Measurements from ENCODE around the gene COLGALT1. TPM values are rescaled to one million over a fixed set of nuclear protein-coding genes. Genes with fewer than 3 reads are reported as not detected.

Gene COLGALT1
- total and polyA plus RNA-seq, 10 of the 15 experiments (the other 5 are each of a cell fraction or from before 2014, with no cell fraction given) = 1.2 to 78.8 (median 29.8) TPM

DNA sequence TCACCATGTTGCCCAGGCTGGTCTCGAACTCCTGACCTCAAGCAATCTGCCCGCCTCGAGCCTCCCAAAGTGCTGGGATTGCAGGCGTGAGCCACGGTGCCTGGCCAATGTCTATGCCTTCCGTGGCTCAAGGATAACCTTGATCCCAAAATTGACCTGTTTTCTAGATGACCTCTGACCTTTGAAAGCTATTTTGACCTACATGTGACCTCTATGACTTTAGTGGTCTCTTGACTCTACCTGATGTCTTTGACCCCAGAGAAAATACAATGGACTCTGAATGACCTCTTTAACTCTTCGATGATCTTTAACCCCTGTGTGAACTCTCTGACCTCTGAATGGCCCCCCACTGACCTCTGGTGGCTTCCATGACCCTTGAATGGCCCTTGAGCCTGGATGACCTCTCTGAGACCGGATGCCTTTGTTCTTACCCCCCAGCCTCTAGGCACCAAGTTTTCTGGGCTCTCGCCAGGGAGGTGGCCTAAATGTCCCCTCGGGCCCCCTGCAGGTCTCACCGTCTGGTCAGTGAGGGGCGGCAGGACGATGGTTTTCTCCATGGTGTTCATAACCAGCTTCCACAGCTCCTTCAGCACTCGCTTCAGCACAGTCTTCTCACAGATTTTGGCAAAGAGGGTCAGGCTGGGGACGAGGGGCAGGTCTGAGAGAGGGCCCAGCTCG, 69.0 kb downstream of the COLGALT1 start:
- Histone ChIP-seq H3K4me1 (ENCODE audit: control insufficient read depth, insufficient read depth, low read length) (no peaks in the 10 kb centered on the region), H3K27ac (ENCODE audit: control insufficient read depth, insufficient read depth) (no peak overlapping the region), H3K9ac (ENCODE audit: control insufficient read depth, insufficient read depth, low read length) (no peak overlapping the region), H3K4me2 (ENCODE audit: control insufficient read depth, insufficient read depth) (no peak overlapping the region), H3K36me3 (ENCODE audit: control insufficient read depth in 2 of 2, insufficient read depth in 2 of 2, low read length in 1 of 2) (no peaks in the 10 kb centered on the region), H3K4me3 (no peak overlapping the region), H2AFZ (ENCODE audit: control insufficient read depth, low read depth, low read length) (no peak overlapping the region), H3K9me3 (replicated peaks; ENCODE audit: control insufficient read depth, insufficient read depth, low read length) (no peaks in the 10 kb centered on the region; the same call in 2 of the 3 replicates), H3K27me3 (replicated peaks in 1 of 2; ENCODE audit: control insufficient read depth in 2 of 2, insufficient read depth in 2 of 2, low read length in 1 of 2) (no peaks in the 10 kb centered on the region), H3K79me2 (ENCODE audit: control insufficient read depth, insufficient read depth, low read length) (no peaks in the 10 kb centered on the region), H4K20me1 (ENCODE audit: control insufficient read depth, insufficient read depth) (no peaks in the 10 kb centered on the region)
- DNase-seq (ENCODE audit: low read depth, low spot score) = no peak
- 20% methylated on average over 16 of the region's 16 CpGs for WGBS (ENCODE audit: insufficient coverage, insufficient replicate concordance, low lambda C conversion rate, missing lambda C conversion rate)
- intact Hi-C loops (cut with micrococcal nuclease; ENCODE audit: unreplicated experiment) (no loop called here), in situ Hi-C loops (cut with MboI) (no loop called here)
- SMC1A ChIA-PET (ENCODE audit: uncharacterized antibody, unreplicated experiment) = no interaction called here
- RAD21 ChIA-PET (ENCODE audit: unreplicated experiment) = no interaction called here
- no peak for ATAC-seq
- TF ChIP-seq NR2F1 (conservative IDR thresholded peaks at IDR 0.05) = peak; percentile 76
- no peak for TF ChIP-seq RUNX3 (IDR thresholded peaks at IDR 0.05; ENCODE audit: low read length)
- TF ChIP-seq, protein P1, sequence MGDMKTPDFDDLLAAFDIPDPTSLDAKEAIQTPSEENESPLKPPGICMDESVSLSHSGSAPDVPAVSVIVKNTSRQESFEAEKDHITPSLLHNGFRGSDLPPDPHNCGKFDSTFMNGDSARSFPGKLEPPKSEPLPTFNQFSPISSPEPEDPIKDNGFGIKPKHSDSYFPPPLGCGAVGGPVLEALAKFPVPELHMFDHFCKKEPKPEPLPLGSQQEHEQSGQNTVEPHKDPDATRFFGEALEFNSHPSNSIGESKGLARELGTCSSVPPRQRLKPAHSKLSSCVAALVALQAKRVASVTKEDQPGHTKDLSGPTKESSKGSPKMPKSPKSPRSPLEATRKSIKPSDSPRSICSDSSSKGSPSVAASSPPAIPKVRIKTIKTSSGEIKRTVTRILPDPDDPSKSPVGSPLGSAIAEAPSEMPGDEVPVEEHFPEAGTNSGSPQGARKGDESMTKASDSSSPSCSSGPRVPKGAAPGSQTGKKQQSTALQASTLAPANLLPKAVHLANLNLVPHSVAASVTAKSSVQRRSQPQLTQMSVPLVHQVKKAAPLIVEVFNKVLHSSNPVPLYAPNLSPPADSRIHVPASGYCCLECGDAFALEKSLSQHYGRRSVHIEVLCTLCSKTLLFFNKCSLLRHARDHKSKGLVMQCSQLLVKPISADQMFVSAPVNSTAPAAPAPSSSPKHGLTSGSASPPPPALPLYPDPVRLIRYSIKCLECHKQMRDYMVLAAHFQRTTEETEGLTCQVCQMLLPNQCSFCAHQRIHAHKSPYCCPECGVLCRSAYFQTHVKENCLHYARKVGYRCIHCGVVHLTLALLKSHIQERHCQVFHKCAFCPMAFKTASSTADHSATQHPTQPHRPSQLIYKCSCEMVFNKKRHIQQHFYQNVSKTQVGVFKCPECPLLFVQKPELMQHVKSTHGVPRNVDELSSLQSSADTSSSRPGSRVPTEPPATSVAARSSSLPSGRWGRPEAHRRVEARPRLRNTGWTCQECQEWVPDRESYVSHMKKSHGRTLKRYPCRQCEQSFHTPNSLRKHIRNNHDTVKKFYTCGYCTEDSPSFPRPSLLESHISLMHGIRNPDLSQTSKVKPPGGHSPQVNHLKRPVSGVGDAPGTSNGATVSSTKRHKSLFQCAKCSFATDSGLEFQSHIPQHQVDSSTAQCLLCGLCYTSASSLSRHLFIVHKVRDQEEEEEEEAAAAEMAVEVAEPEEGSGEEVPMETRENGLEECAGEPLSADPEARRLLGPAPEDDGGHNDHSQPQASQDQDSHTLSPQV (IDR thresholded peaks at IDR 0.05) = no peak
- TF ChIP-seq NR2C1 (IDR thresholded peaks at IDR 0.05) = peak; percentile 50; the same call in 1 of the 2 replicates
- POLR2A ChIA-PET = interaction anchor here (0.6 kb wide), 2 partner anchors 67 to 84 kb away, joined by 3 to 4 read pairs; no protein-coding TSS in a partner anchor
- no peak for FAIRE-seq
- no TSS peak for BruUV-seq (replicated peaks)
- CTCF ChIA-PET = no interaction called here

Measured in GM12878 (cell line).